VCaP (cell line): ENCODE measurements around the gene SIK1.
"Not testable (repeated sequence)": the region's sequence is repeated elsewhere in the genome, so short reads cannot be mapped to it uniquely, and the experiment has no call there.

Source experiments
- H3K27ac ChIP-seq: fragments of 450-650 bp; 2 replicates; pipeline ENCODE4 v1.5.1; 2017
- TF ChIP-seq, protein P1 (sequence below): fragments of 450-650 bp; conservative IDR thresholded peaks from 2 replicates; pipeline ENCODE4 v1.5.1; 2017; ENCODE audit warnings: mild to moderate bottlenecking, moderate library complexity

Gene SIK1

DNA sequence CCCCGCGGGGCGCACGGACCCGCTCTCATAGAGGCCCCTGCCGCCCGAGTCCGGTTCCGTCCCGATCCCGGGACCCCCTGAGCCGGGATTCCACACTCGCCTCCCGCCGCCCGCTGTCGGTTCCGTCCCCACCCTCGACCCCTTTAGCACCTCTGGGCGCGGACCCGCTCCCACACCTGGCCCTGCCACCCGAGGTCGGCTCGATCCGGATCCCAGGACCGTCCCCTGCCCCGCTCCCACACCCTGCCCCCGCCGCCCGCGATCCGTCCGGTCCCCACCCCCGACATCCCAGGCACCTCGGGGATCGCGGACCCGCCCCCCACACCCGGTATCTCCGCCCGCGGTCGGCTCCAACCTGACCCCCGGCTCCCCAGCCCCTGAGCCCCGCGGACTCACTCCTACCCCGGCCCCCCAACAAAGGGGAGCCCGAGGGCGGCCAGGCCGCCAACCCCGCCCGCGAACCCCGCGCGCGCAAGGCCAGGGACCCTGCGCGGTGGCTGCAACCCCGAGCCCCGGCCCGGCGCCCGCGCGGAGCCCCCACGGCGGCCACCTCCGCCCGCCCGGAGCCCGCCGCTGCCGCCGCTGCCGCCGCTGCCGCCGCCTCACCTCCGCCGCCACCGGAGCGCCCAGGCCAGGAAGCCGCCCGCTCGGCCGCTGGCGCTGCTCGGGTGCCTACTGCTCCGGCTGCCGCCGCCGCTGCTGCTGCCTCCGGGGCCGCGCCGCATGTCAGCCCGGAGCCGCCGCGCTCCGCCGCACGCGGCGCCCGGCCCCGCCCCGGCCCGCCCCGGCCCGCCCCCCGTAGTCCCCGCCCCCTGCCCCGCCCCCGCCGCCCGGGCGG is at the start of gene SIK1:
TSS of gene SIK1 (minus strand) at position 728 of the 838 bp plus-strand sequence. CDS start 953 bp downstream, outside the sequence.
- H3K27ac ChIP-seq = not testable (repeated sequence)

DNA sequence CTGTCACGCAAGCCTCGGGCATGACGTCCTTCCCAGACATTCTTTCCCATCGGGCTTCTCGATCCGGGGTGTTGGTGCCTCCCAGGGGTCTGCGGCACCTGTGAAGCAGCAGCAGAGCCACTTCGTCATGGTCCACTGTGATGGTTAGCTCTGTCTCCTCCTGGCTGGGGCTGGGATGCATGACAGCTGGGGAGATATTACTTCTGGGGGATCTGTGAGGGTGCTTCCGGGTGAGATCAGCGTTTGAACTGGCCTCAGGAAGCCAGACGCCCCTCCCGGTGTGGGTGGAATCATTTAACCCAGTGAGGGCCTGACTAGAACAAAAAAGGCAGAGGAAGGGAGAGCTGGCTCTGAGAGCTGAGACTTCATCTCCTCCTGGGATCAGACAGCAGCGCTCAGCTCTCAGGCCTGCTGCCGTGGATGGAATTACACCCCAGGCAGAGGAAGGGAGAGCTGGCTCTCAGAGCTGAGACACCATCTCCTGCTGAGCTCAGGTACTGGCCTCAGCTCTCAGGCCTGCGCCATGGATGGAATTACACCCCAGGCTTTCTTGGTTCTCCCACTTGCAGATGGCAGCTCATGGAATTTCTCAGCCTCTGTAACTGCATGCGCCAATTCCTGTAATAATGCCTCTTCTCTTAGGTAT is 44.8 kb upstream of the SIK1 start:
- not testable (repeated sequence) for H3K27ac ChIP-seq

DNA sequence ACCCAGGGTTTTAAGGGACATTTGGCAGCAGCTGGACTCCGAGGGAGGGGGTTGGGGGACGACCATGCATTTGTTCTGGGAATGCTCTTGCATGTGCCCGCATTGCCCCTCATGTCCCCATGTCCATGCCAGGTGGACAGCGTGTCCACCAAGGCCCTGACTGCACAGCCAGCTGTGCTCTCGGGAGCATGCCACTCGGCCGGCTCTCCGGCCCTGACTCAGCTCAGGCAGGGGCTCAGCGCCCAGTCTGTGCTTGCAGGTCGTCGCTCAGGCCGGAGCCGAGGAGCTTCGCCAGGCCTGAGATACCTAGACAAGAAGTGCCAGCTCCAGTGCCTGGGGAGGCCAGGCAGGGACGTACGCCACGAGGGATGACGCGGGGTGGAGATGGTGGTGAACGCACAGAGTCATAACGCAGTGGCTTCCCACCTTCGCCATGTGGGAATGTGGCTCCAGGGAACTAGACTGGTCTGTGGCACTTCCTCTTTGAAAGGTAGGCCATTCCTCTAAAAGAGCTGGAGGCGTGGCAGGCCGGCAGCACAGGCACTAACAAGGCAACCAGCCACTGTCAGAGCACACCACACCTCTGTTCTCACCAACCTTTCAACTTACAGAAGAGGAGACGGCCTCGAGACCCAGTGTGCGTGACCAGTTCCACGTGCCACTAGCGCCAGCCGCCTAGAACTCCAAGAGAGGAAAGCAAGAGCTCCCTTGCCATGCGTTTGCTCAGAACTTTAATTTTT is 43.0 kb upstream of the SIK1 start:
- not testable (repeated sequence) for H3K27ac ChIP-seq

DNA sequence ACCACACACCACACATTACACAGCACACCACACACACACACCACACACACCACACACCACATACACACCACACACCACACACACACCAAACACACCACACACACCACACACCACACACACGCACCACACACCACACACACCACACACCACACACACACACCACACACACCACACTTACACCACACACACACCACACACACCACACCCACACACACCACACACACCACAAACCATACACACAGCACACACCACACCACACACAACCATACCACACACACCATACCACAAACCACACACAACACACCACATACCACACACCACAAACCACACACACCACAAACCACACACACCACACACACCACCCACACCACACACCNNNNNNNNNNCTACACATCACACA is 40.9 kb upstream of the SIK1 start:
- H3K27ac ChIP-seq = no peak overlapping the region
- TF ChIP-seq, protein P1, sequence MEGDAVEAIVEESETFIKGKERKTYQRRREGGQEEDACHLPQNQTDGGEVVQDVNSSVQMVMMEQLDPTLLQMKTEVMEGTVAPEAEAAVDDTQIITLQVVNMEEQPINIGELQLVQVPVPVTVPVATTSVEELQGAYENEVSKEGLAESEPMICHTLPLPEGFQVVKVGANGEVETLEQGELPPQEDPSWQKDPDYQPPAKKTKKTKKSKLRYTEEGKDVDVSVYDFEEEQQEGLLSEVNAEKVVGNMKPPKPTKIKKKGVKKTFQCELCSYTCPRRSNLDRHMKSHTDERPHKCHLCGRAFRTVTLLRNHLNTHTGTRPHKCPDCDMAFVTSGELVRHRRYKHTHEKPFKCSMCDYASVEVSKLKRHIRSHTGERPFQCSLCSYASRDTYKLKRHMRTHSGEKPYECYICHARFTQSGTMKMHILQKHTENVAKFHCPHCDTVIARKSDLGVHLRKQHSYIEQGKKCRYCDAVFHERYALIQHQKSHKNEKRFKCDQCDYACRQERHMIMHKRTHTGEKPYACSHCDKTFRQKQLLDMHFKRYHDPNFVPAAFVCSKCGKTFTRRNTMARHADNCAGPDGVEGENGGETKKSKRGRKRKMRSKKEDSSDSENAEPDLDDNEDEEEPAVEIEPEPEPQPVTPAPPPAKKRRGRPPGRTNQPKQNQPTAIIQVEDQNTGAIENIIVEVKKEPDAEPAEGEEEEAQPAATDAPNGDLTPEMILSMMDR = no peak

DNA sequence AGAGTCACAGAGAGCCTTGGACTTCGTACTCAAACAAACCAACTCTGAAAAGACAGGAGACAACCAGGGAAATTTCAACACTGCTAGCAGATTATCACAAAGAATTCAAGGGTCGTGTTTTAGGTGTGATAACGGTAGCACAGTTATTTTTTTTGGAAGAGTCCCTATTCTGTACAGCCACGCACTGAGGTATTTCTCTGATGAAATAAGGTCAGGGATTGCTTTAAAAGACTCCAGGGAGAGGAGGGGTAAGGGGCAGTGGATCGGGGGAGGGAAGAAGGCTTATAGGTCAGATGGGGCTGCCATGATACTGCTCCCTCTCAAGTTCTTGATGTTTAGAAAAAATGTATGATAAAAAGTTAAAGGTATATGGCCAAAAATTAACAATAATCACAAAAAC is 38.2 kb upstream of the SIK1 start:
- not testable (repeated sequence) for H3K27ac ChIP-seq

DNA sequence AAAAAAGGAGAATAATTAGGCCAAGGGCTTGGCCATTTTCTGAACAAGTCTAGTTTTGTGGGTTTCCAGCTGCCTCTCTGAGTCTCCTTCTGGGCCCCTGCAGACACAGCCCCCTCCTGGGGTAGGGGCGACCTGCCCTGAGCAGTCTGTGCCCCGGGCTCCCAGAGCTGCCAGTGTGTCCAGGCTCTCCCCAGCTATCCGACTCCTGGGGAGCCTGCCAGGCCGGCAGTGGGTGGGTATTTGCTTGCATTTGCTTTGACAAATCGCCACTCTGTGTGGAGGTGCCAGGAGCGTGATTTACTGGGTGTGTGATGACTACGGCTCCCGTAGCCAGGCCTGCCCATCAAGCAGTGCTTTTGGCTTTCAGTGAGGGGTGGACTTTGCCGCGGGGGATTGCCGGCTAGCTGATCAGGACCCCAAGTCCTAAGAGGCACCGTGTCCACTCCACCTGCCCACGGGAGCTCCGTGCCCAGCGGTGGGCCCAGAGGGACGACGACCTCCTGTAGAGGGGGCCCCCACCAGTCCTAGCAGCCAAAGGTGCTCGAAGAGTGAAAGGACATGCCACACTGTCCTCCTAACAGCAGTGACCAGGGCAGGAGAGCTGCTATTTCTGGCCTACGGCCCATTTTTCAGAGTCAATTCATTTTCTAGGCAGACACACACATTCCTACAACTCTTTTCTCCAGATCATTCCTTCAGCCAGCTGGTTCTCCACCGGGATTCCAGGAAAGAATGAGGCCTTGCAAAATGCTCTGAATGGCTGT is 36.7 kb upstream of the SIK1 start:
- H3K27ac ChIP-seq = not testable (repeated sequence)

DNA sequence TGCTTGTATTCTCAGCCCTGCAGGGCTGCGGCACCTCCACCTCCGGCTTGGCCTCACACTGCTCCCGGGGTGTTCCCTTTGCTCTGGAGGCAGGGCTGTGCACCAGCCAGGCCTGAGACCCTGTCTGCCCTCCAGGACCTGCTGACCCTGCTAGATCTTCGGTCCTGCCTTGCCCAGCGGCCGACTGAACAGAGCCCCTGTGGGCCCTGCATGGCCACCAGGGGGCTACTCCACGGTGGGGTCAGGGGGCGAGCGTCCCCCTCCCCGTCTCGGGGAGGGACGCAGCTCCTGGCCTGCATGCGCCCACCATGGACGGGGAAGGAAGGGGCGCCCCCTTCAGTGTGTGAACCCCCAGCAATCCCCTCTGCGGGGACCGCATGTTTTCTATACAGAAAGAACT is 36.0 kb upstream of the SIK1 start:
- not testable (repeated sequence) for H3K27ac ChIP-seq

DNA sequence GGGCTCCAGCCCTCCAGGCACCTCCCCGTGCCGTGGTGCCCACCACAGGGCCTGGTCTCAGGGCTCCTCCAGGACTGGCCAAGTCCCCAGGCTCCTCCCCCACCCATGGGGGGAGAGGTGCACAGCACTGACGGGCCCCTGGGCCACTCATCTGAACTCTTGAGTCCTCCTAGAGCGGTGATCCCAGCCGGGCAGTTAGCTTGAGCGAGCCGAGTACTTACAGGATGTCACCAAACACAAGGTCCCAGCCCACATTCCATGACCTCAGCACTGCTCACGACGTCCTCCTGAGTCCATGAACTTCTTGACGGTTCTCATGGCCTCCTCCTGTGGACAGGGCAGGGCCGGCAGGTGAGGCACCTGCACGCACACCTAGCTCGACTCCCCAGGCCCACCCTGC is 33.5 kb upstream of the SIK1 start:
- H3K27ac ChIP-seq = not testable (repeated sequence)

DNA sequence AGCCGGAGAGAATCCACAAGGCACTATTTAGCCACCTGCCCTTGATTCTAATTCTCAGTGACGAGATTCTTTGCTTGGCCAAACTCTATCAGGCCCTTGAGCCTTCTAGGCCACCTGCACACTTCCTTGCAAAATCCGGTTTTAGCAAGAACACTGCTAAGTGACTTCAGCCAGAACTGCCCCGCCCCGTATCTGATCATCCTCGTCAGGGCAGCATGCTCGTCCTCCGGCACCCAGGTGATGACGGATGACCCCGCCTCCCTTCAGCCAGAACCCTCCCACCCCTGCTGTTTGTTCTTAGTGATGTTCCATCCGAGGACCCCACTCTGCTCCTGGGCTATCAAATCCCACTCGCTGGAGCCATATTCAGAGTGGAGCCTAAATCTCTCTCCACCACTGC is 32.1 kb upstream of the SIK1 start:
- not testable (repeated sequence) for H3K27ac ChIP-seq

DNA sequence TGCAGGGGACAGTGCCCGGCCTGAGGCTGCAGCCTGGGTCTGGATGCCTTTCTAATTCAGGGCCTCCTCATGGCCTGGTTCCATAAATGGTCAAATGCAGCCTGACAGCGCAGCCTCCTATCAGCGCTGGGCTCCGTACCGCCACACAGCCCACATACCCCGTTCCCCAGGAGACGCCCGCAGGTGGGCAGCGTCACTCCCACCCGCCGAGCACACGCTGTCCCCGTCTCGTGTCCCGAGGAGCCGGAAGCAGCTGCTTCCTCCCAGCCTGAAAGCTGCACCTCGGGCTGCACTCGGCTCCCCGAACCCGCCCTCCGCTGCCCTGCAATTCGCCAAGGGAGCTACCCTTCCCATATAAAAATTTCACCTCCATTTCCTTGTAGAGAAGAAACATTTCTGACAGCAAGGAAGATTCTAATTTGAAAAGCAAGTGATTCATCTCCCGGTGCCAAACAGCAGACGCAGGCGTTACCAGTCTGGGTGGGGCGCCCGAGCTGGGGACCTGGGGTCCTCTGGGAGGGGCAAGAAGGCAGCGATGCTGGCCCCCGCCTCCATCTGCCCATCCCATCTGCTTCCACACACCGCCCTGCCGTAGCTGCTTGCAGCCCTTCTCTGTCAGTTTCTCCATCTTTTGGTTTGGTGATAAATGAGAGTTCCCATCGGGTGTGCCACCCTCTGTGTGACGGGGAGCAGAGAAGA is 29.8 kb upstream of the SIK1 start:
- H3K27ac ChIP-seq = not testable (repeated sequence)

DNA sequence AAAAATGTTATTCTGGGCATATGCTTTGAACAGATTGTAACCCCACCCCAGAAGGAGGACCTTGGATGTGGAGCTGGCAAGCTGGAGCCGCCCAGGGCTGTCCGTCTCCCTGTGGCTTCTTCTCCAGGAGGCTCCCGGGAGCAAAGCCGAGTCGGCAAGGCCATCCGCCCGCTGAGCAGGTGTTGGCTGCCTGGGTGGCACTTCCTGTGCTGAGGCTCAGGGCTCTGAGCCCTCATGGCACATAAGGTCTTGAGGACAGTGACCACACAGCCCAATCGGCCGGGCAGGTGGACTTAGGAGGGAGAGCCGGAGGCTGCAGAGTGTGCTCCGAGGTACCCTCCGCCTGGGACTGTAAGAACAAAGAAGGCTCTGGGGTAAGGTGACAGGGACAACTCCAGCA is 28.8 kb upstream of the SIK1 start:
- not testable (repeated sequence) for H3K27ac ChIP-seq

DNA sequence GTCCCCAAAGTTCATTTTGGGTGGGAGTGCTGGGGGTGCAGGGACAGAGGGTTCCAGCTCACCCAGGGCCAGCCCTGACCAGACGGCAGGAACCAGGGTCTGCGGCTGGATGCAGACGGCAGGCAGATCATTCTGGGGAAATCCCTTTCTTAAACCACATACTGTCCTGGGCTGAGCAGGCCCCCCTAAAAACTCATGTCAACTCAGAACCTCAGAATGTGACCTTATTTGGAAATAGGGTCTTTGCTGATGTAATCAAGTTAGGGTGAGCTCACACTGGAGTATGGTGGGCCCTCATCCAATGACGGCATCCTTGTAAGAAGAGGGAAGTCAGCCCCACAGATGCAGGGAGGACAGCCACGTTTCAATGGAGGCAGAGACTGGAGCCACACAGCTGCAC is 27.2 kb upstream of the SIK1 start:
- not testable (repeated sequence) for H3K27ac ChIP-seq

DNA sequence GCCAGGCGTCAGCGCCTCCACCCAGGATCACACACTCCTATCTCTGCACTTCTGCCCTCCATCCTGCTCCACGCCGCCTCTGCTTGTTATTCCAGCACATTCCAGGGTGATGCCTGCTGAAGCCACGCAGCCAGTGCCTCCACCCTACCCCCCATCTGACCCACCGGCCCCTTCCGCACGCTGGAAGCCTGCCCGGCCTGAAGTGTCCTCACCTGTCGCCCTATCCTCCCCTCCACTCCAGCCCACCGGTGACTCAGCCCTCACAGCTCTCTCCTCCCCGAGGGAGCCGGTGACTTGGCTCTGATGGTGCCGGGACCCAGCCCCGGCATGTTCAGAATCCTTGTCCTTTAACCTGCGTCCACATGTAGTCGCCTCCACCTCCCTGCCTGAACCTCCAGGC is 24.9 kb upstream of the SIK1 start:
- H3K27ac ChIP-seq = not testable (repeated sequence)

DNA sequence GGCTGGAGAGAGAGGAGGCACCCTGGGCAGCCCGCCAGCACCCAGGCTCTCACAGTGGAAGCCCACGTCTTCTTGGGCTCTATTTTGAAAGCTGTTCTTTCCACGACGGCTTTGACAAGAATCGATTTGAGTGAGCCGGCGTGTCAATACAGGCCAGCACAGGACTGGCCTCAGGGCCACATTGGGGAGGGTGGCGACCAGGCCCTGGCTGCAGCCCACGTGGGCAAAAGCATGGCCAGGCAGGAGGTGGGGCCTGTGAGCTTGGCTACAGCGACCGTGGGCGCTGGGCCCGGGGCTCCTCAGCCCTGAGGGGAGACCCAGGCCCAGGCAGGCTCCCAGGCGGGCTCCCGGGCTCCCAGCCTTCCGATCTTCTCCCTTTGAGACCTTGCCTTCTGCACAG is 23.4 kb upstream of the SIK1 start:
- H3K27ac ChIP-seq = not testable (repeated sequence)

DNA sequence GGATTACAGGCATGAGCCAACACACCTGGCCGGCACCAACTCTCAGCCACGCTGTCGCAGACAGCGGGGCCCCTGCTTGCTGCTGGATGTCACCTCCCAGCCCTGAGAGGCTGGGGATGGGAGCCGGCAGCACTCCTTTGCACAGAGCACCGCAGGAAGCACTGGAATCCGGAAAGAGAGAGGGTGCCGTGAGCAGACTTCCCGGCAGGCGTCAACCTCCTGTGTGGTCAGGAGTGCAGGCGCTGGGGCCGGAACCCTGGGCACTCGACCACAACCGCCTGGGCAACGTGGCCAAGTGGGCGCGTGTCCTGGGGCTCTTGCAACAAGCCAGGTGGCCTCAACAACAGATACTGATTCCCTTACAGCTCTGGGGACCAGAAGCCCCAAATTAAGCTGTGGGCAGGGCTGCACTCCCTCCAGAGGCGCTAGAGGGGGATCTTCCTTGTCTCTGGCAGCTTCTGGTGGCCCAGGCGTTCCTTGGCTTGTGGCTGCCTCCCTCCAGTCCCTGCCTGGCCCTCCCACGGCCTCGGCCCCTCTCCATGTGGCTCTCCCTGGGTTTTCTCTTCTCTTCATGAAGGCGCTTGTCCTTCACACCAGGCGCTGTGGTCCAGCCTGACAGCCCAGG is 20.5 kb upstream of the SIK1 start:
- not testable (repeated sequence) for H3K27ac ChIP-seq

DNA sequence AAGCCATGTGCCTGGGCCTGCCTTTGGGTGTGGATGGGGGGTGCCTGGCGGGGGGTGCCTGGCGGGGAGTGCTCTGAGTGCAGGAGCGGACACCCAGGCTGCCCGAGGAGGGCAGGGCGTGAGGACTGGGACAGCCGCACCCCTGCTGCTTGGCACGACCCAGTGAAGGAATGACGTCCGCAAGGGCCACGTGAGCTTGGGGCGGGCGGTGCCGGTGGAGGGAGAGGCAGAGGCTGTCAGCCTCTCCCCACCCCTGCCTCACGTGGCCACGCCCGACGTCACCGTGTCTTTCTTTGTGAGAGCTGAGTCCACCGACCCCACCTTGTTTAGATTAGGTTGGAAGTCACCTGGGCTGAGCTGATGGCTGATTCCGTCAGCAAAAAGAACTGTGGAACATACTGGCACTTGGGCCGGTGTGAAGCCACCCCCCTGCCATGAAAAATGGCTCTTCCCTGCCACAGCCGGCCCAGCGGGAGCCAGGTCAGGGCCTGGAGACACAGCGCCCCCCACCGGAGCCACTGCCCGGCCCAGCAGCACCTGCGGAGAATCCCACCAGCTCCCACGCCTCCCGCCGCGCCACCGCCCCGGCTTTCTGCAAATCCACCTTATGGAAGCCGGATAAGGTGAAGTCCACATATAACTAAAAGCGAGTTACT is 19.5 kb upstream of the SIK1 start:
- H3K27ac ChIP-seq = not testable (repeated sequence)

DNA sequence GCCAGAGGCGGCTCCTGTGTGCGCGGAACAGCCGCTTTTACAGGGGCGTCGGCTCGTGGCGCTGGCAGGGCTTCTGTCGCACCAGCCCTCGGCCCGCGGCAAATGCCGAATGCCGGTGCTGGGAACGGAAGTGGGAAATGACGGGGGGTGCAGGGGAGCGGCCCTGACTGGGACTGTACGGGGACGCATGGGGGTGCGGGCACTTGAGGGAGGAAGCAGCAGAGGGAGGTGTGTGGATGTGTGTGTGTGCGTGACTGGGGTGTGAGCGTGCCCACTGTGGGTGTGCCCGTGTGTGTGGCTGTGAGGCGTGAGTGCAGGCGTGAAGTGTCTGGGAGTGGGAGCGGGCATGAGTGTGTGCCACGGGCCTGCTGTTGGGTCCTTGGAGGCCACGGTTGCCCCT is 17.6 kb upstream of the SIK1 start:
- not testable (repeated sequence) for H3K27ac ChIP-seq

DNA sequence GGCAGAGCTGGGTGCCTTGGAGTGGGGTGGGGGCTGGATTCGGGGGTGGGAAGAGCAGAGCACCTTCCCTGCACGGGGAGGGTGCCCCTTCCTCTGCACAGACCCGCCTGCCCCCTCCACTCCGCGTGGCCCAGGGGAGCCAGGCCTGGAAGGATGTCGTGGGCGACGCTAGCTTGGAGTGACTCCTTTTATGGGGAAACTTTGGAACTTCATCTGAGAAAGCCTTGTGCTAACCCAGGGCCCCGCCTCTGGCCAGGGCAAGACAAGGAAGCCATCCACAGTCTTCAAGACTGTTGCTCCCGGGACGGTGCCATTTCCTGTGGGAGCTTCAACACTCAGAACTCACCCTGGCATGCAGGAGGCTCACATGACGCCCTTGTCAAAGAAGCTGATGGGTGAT is 15.6 kb upstream of the SIK1 start:
- H3K27ac ChIP-seq = not testable (repeated sequence)
